Stimulated activated CD8-positive, alpha-beta memory T cell treated with anti-CD3 and anti-CD28 coated beads, Interleukin-12 subunit alpha, Interleukin-12 subunit beta, amount 100 ng/mL, for 1 hour (primary cell): ENCODE data around the gene RALGAPA2.
"Not testable (repeated sequence)": the region's sequence is repeated elsewhere in the genome, so short reads cannot be mapped to it uniquely, and the experiment has no call there.

ENCODE experiments used
- DNase-seq: peaks from one replicate; pipeline ENCODE4 v3.0.0-alpha.2; 2020; ENCODE audit warnings: low read depth

Gene RALGAPA2

GRCh38 chr20:20578838-20579237 lies 133.6 kb downstream of the RALGAPA2 start:
- DNase-seq = no peak

GRCh38 chr20:20573797-20574196 lies 138.6 kb downstream of the RALGAPA2 start:
- no peak for DNase-seq

- no peak for DNase-seq
Observed at GRCh38 chr20:20571068-20571780, 141.2 kb downstream of the RALGAPA2 start.

- peak; percentile 3 for DNase-seq
Observed at GRCh38 chr20:20568604-20569205, 143.7 kb downstream of the RALGAPA2 start.

- no peak for DNase-seq
Observed at GRCh38 chr20:20567712-20568111, 144.7 kb downstream of the RALGAPA2 start.

- no peak for DNase-seq
Observed at GRCh38 chr20:20566516-20566915, 145.9 kb downstream of the RALGAPA2 start.

GRCh38 chr20:20564279-20564678 lies 148.2 kb downstream of the RALGAPA2 start:
- DNase-seq = no peak

- DNase-seq = no peak
Observed at GRCh38 chr20:20562507-20562906, 149.9 kb downstream of the RALGAPA2 start.

- DNase-seq = no peak
Observed at GRCh38 chr20:20561841-20562240, 150.6 kb downstream of the RALGAPA2 start.

- no peak for DNase-seq
Observed at GRCh38 chr20:20561172-20561571, 151.3 kb downstream of the RALGAPA2 start.

GRCh38 chr20:20557406-20557805 lies 155.0 kb downstream of the RALGAPA2 start:
- DNase-seq = no peak

GRCh38 chr20:20555838-20556237 lies 156.6 kb downstream of the RALGAPA2 start:
- DNase-seq = no peak

GRCh38 chr20:20554951-20555350 lies 157.5 kb downstream of the RALGAPA2 start:
- no peak for DNase-seq

GRCh38 chr20:20553541-20553940 lies 158.9 kb downstream of the RALGAPA2 start:
- DNase-seq = no peak

- DNase-seq = no peak
Observed at GRCh38 chr20:20552076-20552475, 160.4 kb downstream of the RALGAPA2 start.

GRCh38 chr20:20551409-20551808 lies 161.0 kb downstream of the RALGAPA2 start:
- DNase-seq = no peak

- DNase-seq = no peak
Observed at GRCh38 chr20:20549704-20550103, 162.7 kb downstream of the RALGAPA2 start.

GRCh38 chr20:20549267-20549612 lies 163.2 kb downstream of the RALGAPA2 start:
- DNase-seq = no peak

- no peak for DNase-seq
Observed at GRCh38 chr20:20548527-20549266, 163.7 kb downstream of the RALGAPA2 start.

- DNase-seq = no peak
Observed at GRCh38 chr20:20547876-20548266, 164.6 kb downstream of the RALGAPA2 start.

- DNase-seq = no peak
Observed at GRCh38 chr20:20547221-20547875, 165.1 kb downstream of the RALGAPA2 start.

- DNase-seq = no peak
Observed at GRCh38 chr20:20546402-20546801, 166.0 kb downstream of the RALGAPA2 start.

GRCh38 chr20:20543348-20543747 lies 169.1 kb downstream of the RALGAPA2 start:
- DNase-seq = not testable (repeated sequence)
